Measurements from ENCODE around the gene SPSB1.

Gene SPSB1

DNA sequence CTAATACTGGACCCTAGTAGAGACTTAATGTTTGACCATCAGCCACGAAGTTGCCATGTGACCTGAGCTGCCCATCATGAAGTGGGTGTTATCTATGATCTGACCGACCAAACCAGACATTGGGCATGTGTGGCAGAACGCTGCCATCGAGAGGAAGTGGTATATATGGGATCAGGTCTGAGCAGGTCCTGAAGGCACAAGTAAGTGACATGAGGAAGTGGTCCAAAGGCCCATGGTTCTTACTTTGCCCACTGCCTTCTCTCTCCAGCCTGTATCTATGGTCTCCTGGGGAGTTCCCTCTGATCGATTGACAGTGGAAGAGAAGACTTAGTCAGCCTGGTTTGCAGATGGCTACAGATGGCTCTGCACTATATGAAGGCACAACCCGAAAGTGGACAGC lies 7.9 kb downstream of the SPSB1 start:
- DNase-seq (ENCODE audit: low read depth, low spot score) = no peak

- DNase-seq (ENCODE audit: low read depth, low spot score) = no peak
These were observed 10.2 kb downstream of the SPSB1 start for GRCh38 chr1:9302745-9303524.

DNA sequence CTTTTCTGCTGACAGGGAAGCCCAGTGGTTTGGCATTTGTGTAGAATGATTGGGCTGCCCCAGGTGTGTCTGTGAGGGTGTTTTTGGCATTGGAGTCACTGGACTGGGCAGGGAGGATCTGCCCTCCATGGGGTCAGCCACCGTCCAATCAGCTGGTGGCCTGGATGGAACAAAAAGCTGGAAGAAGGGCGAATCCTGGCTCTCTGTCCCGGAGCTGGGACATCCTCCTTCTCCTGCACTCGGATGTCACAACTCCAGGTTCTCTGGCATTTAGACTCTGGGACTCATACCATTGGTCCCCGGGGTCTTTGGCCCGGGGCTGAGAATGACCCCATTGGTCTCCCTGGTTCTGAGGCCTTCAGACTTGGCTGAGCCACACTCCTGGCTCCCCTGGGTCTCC lies 11.2 kb downstream of the SPSB1 start:
- DNase-seq (ENCODE audit: low read depth, low spot score) = no peak

GRCh38 chr1:9305216-9305615 lies 12.5 kb downstream of the SPSB1 start:
- no peak for DNase-seq (ENCODE audit: low read depth, low spot score)

DNA sequence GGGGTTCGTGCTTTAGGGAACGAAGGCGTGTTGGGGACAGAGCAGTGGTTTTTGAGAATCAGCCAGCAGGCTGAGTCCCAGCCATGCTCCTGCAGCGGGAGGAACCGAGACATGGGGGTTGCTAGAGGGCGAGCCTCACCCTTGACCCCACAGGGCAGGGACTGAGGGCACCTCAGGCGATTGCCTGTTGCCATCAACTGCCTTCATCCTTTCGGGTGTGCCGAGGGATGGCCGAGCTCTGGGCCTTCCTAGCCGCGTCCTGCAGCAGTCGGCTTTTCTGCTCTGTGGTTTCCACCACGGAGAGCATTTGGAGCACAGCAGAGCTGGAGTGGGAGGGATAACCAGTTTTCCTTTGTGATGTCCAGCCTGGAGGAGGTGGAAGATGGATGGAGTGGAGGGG lies 13.3 kb downstream of the SPSB1 start:
- no peak for DNase-seq (ENCODE audit: low read depth, low spot score)

GRCh38 chr1:9307303-9307702 lies 14.6 kb downstream of the SPSB1 start:
- no peak for DNase-seq (ENCODE audit: low read depth, low spot score)

- DNase-seq (ENCODE audit: low read depth, low spot score) = no peak
These were observed 15.6 kb downstream of the SPSB1 start for GRCh38 chr1:9308236-9308785.

GRCh38 chr1:9309080-9309479 lies 16.4 kb downstream of the SPSB1 start:
- no peak for DNase-seq (ENCODE audit: low read depth, low spot score)

- DNase-seq (ENCODE audit: low read depth, low spot score) = no peak
These were observed 17.3 kb downstream of the SPSB1 start for GRCh38 chr1:9309991-9310390.

- DNase-seq (ENCODE audit: low read depth, low spot score) = no peak
These were observed 18.3 kb downstream of the SPSB1 start for GRCh38 chr1:9311029-9311428.

GRCh38 chr1:9311479-9311878 lies 18.8 kb downstream of the SPSB1 start:
- DNase-seq (ENCODE audit: low read depth, low spot score) = no peak

DNA sequence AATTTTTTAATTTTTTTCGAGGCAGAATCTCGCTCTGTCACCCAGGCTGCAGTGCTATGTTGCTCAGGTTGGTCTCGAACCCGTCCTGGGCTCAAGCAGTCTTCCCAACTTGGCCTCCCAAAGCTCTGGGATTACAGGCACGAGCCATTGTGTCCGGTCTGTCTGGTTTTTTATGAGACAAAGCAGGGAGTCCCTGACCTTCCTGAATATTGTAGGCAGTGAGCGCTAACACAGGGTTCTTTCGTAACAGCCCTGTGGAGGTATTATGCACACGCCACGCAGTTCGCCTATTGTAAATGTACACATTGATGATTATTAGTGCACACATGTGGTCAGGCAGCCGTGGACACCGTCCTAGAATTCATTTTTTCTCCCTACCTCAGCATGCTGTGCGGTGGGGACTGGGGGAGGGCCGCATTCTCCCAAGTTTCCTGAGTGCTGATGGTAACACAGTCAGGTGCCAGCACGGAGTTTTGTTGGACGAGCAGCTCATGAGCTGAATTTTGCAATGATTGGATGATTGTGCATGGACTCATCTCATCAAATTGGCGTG lies 19.6 kb downstream of the SPSB1 start:
- no peak for DNase-seq (ENCODE audit: low read depth, low spot score)

DNA sequence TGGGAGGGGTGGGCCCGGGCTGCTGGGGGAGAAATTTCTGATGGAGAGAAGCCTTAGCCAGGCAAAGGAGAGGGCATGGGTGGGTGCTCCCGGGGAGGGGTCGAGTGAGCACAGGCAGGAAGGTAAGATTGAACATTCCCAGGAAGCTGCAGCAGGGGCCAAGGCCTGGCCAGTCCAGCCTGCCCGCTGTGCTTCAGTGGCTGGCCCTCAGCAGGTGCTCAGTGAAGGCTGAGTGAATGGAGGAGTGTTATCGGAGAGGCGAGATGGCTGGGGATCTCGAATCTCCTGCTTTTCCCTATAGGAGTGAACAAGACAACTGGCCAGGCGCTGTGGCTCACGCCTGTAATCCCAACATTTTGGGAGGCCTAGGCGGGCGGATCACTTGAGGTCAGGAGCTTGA lies 20.9 kb downstream of the SPSB1 start:
- DNase-seq (ENCODE audit: low read depth, low spot score) = no peak

DNA sequence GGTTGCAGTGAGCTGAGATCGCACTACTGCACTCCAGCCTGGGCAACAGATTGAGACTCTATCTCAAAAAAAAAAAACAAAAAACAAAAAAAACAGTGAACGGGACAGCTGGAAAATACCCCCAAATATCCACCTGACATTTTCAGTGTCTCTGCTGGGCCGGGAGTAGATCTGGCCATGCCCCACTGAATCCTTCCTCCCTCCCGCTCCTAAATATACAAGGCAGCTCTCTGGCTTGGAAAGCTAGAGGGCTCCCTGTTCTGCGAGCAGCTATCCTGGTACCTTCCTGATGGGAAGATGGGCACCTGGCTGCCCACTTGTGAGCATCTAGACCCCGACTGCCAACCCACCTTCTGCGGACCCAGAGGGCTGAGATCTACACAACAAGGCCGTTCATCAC lies 21.4 kb downstream of the SPSB1 start:
- DNase-seq (ENCODE audit: low read depth, low spot score) = no peak

DNA sequence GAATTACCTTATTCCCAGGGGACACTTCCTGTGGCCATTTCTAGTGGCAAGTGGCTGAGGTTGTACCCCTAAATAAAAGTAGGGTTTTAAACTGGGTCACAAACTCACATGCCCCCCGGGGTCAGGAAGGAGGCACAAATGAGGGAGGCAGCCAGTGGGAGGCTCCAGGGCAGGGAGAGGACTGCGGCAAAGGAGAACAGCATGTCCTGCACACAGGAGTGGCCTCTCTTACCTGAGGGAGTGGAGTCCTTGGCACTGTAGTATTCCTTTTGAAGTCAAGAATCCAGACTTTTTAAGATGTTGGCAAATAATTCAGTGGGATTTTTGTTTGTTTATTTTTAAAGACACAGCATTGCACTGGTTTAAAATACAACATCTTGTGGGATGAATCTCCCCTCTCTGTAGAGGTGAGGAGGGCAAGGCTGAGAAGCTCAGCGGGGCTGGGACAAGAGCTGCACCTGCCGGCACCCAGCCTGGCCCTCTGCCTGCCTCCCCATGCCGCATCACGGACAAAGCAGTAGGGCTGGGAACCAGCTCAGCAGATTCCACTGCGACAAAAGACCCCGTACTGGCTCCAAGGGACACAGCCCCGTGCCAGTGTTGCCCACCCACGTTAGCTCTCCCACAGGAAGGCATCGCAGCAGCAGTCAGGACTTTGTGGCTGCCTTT lies 22.2 kb downstream of the SPSB1 start:
- DNase-seq (ENCODE audit: low read depth, low spot score) = no peak

- no peak for DNase-seq (ENCODE audit: low read depth, low spot score)
These were observed 22.9 kb downstream of the SPSB1 start for GRCh38 chr1:9315411-9316079.

DNA sequence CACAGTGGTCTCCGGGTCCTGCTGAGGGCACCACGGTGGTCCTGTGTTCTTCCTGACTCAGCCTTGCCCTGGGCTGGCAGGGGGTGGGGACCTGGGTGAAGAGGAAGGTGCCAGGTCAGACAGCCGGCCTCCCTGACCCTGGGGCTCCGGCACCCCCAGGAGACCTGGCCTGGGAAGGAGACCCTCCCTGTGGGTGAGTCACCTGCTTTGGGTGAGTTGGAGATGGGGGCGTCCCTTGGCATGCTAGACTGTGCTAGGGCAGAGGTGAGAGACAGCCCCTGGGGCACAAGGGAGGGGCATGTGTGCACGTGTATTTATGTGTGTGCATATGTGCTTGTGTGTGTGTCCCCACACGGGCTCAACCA lies 23.4 kb downstream of the SPSB1 start:
- no peak for DNase-seq (ENCODE audit: low read depth, low spot score)

GRCh38 chr1:9316512-9316911 lies 23.8 kb downstream of the SPSB1 start:
- DNase-seq (ENCODE audit: low read depth, low spot score) = no peak

GRCh38 chr1:9317072-9317471 lies 24.4 kb downstream of the SPSB1 start:
- DNase-seq (ENCODE audit: low read depth, low spot score) = no peak

DNA sequence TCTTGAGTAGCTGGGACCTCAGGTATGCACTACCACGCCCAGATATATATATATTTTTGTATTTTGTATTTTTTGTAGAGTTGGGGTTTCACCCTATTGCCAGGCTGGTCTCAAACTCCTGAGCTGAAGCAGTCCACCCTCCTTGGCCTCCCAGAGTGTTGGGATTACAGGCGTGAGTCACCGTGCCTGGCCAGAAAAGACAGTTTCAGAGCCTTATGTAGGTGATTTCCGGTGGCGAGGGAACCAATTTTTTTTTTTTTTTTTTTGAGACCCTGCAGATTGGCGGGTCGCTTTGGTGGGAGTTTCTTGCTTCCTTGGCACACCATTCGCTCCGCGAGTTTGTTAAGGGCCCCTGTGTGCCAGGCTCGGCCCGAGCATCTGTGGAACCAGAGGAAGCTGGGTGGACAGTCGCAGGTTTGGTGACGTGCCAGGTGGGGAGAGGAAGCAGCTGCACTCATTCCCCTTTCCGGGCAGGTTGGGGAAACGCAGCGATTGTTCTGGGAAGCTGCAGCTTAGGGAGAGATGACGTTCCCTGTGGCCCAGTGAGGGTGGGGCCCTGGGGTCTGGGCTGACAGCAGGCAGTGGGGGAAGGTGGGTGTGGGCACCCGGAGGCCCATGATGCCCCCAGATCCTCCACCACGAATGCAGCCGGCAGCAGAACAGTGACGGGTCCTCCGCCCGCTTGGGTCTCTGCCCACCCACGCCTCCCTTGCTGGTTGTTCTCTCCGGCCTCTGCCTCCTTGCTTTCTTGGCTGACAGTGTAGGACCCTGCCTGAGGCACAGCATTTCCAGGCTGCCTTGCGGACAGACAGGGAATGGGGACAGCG lies 25.1 kb downstream of the SPSB1 start:
- DNase-seq (ENCODE audit: low read depth, low spot score) = no peak

DNA sequence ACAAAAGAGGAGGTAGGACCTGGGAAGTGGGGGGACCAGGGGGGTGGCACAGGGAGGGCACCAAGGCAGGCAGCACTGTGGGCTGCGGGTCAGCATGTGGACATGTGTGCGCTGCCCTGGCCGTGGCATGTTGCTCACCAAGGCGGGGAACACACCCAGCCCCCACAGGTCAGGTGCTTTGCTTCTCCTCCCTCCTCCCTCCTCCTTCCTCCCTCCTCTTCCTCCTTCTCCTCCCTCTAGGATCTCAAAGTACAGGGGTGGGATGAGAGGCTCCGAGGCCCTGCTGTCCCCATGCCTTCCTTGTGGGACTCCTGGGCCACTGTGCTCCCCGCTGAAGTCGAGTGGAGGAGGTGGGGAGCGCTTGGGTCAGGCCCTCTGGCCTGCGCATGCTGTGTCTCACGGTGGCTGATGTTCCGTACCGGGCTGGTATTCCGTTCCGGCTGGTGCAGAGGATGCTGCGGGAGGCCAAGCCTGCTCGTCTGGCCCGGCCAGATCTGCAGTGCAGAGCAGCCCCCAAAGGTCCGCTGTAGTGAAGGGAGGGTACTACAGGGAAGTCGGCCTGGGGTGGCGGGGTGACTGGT lies 26.6 kb downstream of the SPSB1 start:
- DNase-seq (ENCODE audit: low read depth, low spot score) = no peak

All from activated naive CD8-positive, alpha-beta T cell treated with anti-CD3 and anti-CD28 coated beads, Interleukin-2, amount 50 U/mL, for 16 hours (primary cell).